ENCODE data around the gene TRPM8.

The TRPM8 gene

DNA sequence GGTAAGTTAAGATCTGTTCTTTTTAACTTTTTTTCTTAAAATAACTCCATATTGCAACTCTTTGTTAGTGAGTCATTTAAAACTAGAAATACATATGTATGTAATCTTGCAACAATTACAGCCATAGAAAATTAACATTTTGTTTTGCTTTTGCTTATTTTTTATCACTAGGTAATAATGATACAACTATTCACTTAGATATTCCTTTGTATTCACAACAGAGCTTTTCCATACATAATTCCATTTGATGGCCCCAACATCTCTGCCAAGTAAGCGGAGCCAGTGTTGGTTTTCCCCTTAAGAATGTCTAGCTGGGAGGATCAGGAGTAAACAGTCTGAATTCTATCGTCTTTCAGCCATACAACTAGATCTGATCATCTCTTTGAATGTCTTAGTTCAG lies 149.4 kb downstream of the TRPM8 start:
- TF ChIP-seq NFIC (IDR thresholded peaks at IDR 0.05) (no peak), CEBPB (IDR thresholded peaks at IDR 0.05) (no peak), RAD21 (IDR thresholded peaks at IDR 0.05; ENCODE audit: low read depth) (no peak), TAF1 (IDR thresholded peaks at IDR 0.05; ENCODE audit: low read depth) (no peak), TEAD4 (IDR thresholded peaks at IDR 0.05) (no peak), ZBTB7A (IDR thresholded peaks at IDR 0.05; ENCODE audit: low read depth) (no peak), EGR1 (IDR thresholded peaks at IDR 0.05) (no peak), YY1 (IDR thresholded peaks at IDR 0.05; ENCODE audit: low read depth) (no peak), FOXM1 (IDR thresholded peaks at IDR 0.05; ENCODE audit: borderline replicate concordance, low read depth) (no peak), EP300 (IDR thresholded peaks at IDR 0.05; ENCODE audit: borderline replicate concordance) (no peak)
- TF ChIP-seq, protein P1, sequence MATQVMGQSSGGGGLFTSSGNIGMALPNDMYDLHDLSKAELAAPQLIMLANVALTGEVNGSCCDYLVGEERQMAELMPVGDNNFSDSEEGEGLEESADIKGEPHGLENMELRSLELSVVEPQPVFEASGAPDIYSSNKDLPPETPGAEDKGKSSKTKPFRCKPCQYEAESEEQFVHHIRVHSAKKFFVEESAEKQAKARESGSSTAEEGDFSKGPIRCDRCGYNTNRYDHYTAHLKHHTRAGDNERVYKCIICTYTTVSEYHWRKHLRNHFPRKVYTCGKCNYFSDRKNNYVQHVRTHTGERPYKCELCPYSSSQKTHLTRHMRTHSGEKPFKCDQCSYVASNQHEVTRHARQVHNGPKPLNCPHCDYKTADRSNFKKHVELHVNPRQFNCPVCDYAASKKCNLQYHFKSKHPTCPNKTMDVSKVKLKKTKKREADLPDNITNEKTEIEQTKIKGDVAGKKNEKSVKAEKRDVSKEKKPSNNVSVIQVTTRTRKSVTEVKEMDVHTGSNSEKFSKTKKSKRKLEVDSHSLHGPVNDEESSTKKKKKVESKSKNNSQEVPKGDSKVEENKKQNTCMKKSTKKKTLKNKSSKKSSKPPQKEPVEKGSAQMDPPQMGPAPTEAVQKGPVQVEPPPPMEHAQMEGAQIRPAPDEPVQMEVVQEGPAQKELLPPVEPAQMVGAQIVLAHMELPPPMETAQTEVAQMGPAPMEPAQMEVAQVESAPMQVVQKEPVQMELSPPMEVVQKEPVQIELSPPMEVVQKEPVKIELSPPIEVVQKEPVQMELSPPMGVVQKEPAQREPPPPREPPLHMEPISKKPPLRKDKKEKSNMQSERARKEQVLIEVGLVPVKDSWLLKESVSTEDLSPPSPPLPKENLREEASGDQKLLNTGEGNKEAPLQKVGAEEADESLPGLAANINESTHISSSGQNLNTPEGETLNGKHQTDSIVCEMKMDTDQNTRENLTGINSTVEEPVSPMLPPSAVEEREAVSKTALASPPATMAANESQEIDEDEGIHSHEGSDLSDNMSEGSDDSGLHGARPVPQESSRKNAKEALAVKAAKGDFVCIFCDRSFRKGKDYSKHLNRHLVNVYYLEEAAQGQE (IDR thresholded peaks at IDR 0.05; ENCODE audit: low read depth): no peak
- TF ChIP-seq, protein P2, sequence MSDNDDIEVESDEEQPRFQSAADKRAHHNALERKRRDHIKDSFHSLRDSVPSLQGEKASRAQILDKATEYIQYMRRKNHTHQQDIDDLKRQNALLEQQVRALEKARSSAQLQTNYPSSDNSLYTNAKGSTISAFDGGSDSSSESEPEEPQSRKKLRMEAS (IDR thresholded peaks at IDR 0.05): no peak
